Lung (tissue), 12 donors: ENCODE measurements around the gene DUSP9. TPM values are rescaled to one million over a fixed set of nuclear protein-coding genes. Genes with fewer than 3 reads are reported as not detected.
"Not testable (repeated sequence)": the region's sequence is repeated elsewhere in the genome, so short reads cannot be mapped to it uniquely, and the experiment has no call there.

Experiments
- ATAC-seq: fragments of 200-7000 bp; cut with Tn5 transposase; one replicate; pipeline ENCODE4 v1.9.1; 2020; ENCODE audit warnings: moderate number of reproducible peaks; ENCODE audit not compliant: insufficient read depth, low FRiP score
- DNase-seq, 3 donors: peaks; one replicate each; pipeline ENCODE4 v3.0.0-alpha.2; 2013 to 2017
- H3K27ac ChIP-seq, 2 donors: one replicate each; pipeline ENCODE4 v1.5.1; 2013; ENCODE audit warnings: mild to moderate bottlenecking in 2 of 2, moderate library complexity in 2 of 2, control low read depth in 1 of 2, inconsistent platforms in 1 of 2, low read depth in 1 of 2, low read length in 1 of 2
- H3K27me3 ChIP-seq, 3 donors: one replicate each; pipeline ENCODE4 v1.5.1; 2013; ENCODE audit warnings: low read length in 2 of 3; ENCODE audit not compliant: control insufficient read depth in 3 of 3, insufficient read depth in 3 of 3
- H3K36me3 ChIP-seq, 4 donors: one replicate each; pipeline ENCODE4 v1.5.1; 2013; ENCODE audit warnings: low read length in 4 of 4, mild to moderate bottlenecking in 1 of 4, moderate library complexity in 1 of 4; ENCODE audit not compliant: control insufficient read depth in 4 of 4, insufficient read depth in 4 of 4
- H3K4me1 ChIP-seq, 5 donors: one replicate each; pipeline ENCODE4 v1.5.1; 2013; ENCODE audit warnings: low read length in 5 of 5, mild to moderate bottlenecking in 2 of 5, moderate library complexity in 1 of 5; ENCODE audit not compliant: control insufficient read depth in 5 of 5, insufficient read depth in 5 of 5
- H3K4me3 ChIP-seq: one replicate; pipeline ENCODE4 v1.5.1; 2013; ENCODE audit warnings: mild to moderate bottlenecking, control low read depth, moderate library complexity
- H3K9ac ChIP-seq, 2 donors: one replicate each; pipeline ENCODE4 v1.5.1; 2013; ENCODE audit warnings: low read length in 2 of 2, control low read depth in 1 of 2; ENCODE audit not compliant: insufficient read depth in 1 of 2
- H3K9me3 ChIP-seq, 4 donors: one replicate each; pipeline ENCODE4 v1.5.1; 2013; ENCODE audit warnings: low read length in 3 of 4, mild to moderate bottlenecking in 1 of 4, moderate library complexity in 1 of 4; ENCODE audit not compliant: control insufficient read depth in 4 of 4, insufficient read depth in 3 of 4
- WGBS, 2 donors: extraction: QIAGEN DNeasy Blood & Tissue Kit; methylation state at CpG; one replicate each; pipeline ENCODE4 v1.1.7; 2013; 5-methylcytosine and 5-hydroxymethylcytosine counted together
- polyA plus RNA-seq, 2 donors: library from polyadenylated mRNA; stranded (reverse); fragments of 200-250 nt; gene quantifications; one replicate each; pipeline ENCODE4 v1.2.1, GENCODE V29; 2013
- total RNA-seq, 2 donors: library from RNA; depleted of rRNA in 1 of 2; stranded (reverse); fragments of >200 nt in 1 of 2; gene quantifications; one replicate each; pipeline ENCODE4 v1.2.1, GENCODE V29; 2014 to 2021
- TF ChIP-seq, protein P1 (sequence below): IDR thresholded peaks from 2 replicates; pipeline ENCODE4 v1.5.1; 2012; ENCODE audit warnings: mild to moderate bottlenecking; ENCODE audit errors: control extremely low read depth, extremely low read depth
- donor health status: control.
- donor health status: control.
- donor health status: Bipolar disorder and iron deficiency.
- donor health status: healthy.
- donor health status: DM: yes; HTN: yes; CAD: no.

Gene DUSP9
- total and polyA plus RNA-seq, 4 donors: 0.10 to 0.55 (median 0.23) TPM

- H3K4me3 ChIP-seq: no peak overlapping the region
- DNase-seq: no peak
- no peak overlapping the region for H3K9ac ChIP-seq
Measured at GRCh38 chrX:153690466-153690865, 43.5 kb downstream of the DUSP9 start.

DNA sequence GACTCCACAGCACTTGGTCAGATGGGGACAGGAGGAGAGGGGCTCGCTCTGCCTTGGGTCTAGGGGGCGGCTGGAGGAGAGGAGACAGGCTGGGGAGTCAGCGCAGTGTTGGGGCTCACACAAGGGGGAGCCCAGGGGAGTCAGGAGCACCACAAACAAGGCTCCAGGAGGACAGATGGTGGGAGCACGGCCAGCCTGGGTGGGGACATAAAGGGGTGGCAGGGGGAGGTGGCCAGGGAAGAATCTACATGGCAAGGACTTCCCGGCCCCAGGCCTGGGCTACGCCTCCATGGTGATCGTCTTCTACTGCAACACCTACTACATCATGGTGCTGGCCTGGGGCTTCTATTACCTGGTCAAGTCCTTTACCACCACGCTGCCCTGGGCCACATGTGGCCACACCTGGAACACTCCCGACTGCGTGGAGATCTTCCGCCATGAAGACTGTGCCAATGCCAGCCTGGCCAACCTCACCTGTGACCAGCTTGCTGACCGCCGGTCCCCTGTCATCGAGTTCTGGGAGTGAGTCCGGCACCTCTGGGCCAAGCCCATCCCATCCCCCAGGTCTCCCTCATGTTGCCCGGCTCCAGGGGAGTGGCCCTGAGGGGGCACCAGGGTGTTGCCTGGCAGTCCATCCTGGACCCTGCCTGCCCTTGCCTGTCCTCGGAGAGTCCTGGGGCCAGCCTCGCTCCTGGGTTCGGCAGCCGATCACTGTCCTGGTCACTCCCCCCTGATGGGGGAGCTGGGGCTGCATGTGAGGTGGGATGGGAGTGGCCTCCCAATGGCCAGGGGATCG is 44.2 kb downstream of the DUSP9 start:
- not testable (repeated sequence) for ATAC-seq
- 90 to 94% methylated on average over 12 to 21 of the region's 21 CpGs for WGBS, 2 donors

More at GRCh38 chrX:153690466-153690865, 43.5 kb downstream of the DUSP9 start:
- Histone ChIP-seq H3K36me3 (no peaks in the 10 kb centered on the region), H3K4me1 (no peaks in the 10 kb centered on the region), H3K27ac (peak overlapping the region in 1 of 2 donors; percentile 81), H3K9me3 (no peaks in the 10 kb centered on the region), H3K27me3 (no peaks in the 10 kb centered on the region)
- 67 to 86% methylated on average over 6 to 14 of the region's 14 CpGs for WGBS, 2 donors
- ATAC-seq: no peak
- TF ChIP-seq, protein P1, sequence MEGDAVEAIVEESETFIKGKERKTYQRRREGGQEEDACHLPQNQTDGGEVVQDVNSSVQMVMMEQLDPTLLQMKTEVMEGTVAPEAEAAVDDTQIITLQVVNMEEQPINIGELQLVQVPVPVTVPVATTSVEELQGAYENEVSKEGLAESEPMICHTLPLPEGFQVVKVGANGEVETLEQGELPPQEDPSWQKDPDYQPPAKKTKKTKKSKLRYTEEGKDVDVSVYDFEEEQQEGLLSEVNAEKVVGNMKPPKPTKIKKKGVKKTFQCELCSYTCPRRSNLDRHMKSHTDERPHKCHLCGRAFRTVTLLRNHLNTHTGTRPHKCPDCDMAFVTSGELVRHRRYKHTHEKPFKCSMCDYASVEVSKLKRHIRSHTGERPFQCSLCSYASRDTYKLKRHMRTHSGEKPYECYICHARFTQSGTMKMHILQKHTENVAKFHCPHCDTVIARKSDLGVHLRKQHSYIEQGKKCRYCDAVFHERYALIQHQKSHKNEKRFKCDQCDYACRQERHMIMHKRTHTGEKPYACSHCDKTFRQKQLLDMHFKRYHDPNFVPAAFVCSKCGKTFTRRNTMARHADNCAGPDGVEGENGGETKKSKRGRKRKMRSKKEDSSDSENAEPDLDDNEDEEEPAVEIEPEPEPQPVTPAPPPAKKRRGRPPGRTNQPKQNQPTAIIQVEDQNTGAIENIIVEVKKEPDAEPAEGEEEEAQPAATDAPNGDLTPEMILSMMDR: no peak

GRCh38 chrX:153692003-153692402 is 45.0 kb downstream of the DUSP9 start:
- Histone ChIP-seq H3K4me1 (no peaks in the 10 kb centered on the region), H3K27me3 (no peaks in the 10 kb centered on the region), H3K36me3 (peaks cover 0 to 2% (median 0%) of the 10 kb centered on the region in 4 donors), H3K27ac (no peak overlapping the region), H3K4me3 (no peak overlapping the region), H3K9me3 (no peaks in the 10 kb centered on the region), H3K9ac (no peak overlapping the region)
- no peak for DNase-seq
- TF ChIP-seq, protein P1: no peak
- ATAC-seq: no peak
- WGBS, 2 donors: 60 to 73% methylated on average over 3 to 4 of the region's 4 CpGs

More for the DNA sequence above, 44.2 kb downstream of the DUSP9 start:
- peak overlapping the region in 1 of 2 donors; percentile 7 for H3K27ac ChIP-seq
- not testable (repeated sequence) for DNase-seq, H3K4me1 ChIP-seq, H3K27me3 ChIP-seq, H3K9me3 ChIP-seq, H3K36me3 ChIP-seq, H3K9ac ChIP-seq, H3K4me3 ChIP-seq

DNA sequence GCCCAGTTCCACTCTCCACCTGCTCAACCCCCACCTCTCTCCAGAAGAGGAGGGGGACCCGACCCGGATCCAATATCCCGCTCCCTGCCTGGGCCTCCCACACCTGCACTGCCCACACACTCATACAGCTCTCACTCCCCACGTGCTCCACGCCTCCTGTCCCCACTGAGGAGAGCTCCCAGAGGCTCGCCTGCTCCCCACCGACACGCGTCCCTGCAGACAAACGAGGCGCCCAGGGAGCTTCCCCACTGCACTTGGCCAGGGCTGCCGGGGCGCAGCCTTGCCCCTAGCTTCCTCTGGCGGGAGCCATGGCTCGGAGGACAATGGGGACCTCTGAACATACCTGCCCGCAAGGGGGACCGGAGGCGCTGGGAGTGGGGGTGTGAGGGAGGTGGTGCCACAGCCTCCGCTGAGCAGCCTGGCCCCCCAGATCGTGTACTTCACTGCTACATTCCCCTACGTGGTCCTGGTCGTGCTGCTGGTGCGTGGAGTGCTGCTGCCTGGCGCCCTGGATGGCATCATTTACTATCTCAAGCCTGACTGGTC is 45.7 kb downstream of the DUSP9 start:
- Histone ChIP-seq H3K4me3 (no peak overlapping the region), H3K27ac (no peak overlapping the region), H3K9ac (no peak overlapping the region), H3K4me1 (no peaks in the 10 kb centered on the region), H3K27me3 (no peaks in the 10 kb centered on the region), H3K9me3 (no peaks in the 10 kb centered on the region), H3K36me3 (peaks cover 0 to 2% (median 0%) of the 10 kb centered on the region in 4 donors)
- ATAC-seq (no peak), DNase-seq (no peak)
- WGBS, 2 donors: 67 to 72% methylated on average over 21 to 24 of the region's 24 CpGs
- TF ChIP-seq, protein P1: no peak
